Brain microvascular endothelial cell (primary cell): ENCODE measurements around the gene IGDCC3.

ENCODE experiments used
- DNase-seq: peaks from one replicate; pipeline ENCODE4 v3.0.0-alpha.2; 2020
- H3K27ac ChIP-seq: fragments of 250-450 bp; sonication (Bioruptor Pico); 2 replicates; pipeline ENCODE4 v1.5.1; 2020; ENCODE audit warnings: mild to moderate bottlenecking, moderate library complexity
- H3K27me3 ChIP-seq: fragments of 250-450 bp; sonication (Bioruptor Pico); replicated peaks from 2 replicates; pipeline ENCODE4 v1.5.1; 2020; ENCODE audit warnings: mild to moderate bottlenecking
- H3K36me3 ChIP-seq: fragments of 250-450 bp; sonication (Bioruptor Pico); replicated peaks from 2 replicates; pipeline ENCODE4 v1.5.1; 2020; ENCODE audit warnings: mild to moderate bottlenecking
- H3K4me3 ChIP-seq: 2 replicates; pipeline ENCODE4 v1.5.1; 2011; ENCODE audit warnings: low read depth, mild to moderate bottlenecking, control low read depth, low read length, moderate library complexity
- CTCF ChIP-seq: IDR thresholded peaks from 2 replicates; pipeline ENCODE4 v1.5.1; 2011; ENCODE audit warnings: low read depth, mild to moderate bottlenecking, moderate library complexity, low read length, control low read depth, inconsistent platforms; ENCODE audit errors: missing control alignments
- in situ Hi-C: cut with HindIII; loops from 2 replicates; pipeline ENCODE4 v1.10.0; 2017; ENCODE audit warnings: low sequenced_read_pairs, low pct_ligation_motif_present

Gene IGDCC3

GRCh38 chr15:65409036-65409631, 31.3 kb upstream of the IGDCC3 start:
- peak; percentile 97 for DNase-seq
- Histone ChIP-seq H3K36me3 (no peaks in the 10 kb centered on the region), H3K27ac (peak overlapping the region; percentile 83), H3K27me3 (no peaks in the 10 kb centered on the region), H3K4me3 (no peak overlapping the region)
- in situ Hi-C loops = no loop called here
- peak; percentile 45 for TF ChIP-seq CTCF

- TF ChIP-seq CTCF = no peak
- Histone ChIP-seq H3K4me3 (no peak overlapping the region), H3K27me3 (no peaks in the 10 kb centered on the region), H3K27ac (peak overlapping the region; percentile 83), H3K36me3 (no peaks in the 10 kb centered on the region)
- in situ Hi-C loops = no loop called here
- DNase-seq = no peak
Observed at GRCh38 chr15:65408324-65409035, 30.7 kb upstream of the IGDCC3 start.

GRCh38 chr15:65406424-65407000, 28.7 kb upstream of the IGDCC3 start:
- Histone ChIP-seq H3K27me3 (no peaks in the 10 kb centered on the region), H3K27ac (no peak overlapping the region), H3K4me3 (no peak overlapping the region), H3K36me3 (no peaks in the 10 kb centered on the region)
- in situ Hi-C loops = no loop called here
- no peak for TF ChIP-seq CTCF
- DNase-seq = no peak

- Histone ChIP-seq H3K27me3 (no peaks in the 10 kb centered on the region), H3K36me3 (no peaks in the 10 kb centered on the region), H3K27ac (no peak overlapping the region), H3K4me3 (no peak overlapping the region)
- in situ Hi-C loops = no loop called here
- no peak for TF ChIP-seq CTCF
- no peak for DNase-seq
Observed at GRCh38 chr15:65405791-65406423, 28.1 kb upstream of the IGDCC3 start.

- TF ChIP-seq CTCF = no peak
- H3K27ac ChIP-seq = no peak overlapping the region
- H3K27me3 ChIP-seq = no peaks in the 10 kb centered on the region
- H3K4me3 ChIP-seq = no peak overlapping the region
- H3K36me3 ChIP-seq = no peaks in the 10 kb centered on the region
- no peak for DNase-seq
- in situ Hi-C loops = no loop called here
Observed at GRCh38 chr15:65404186-65404872, 26.5 kb upstream of the IGDCC3 start.
